Adrenal gland (tissue), 5 donors: ENCODE results near the gene HIPK2.

Experiments
- POLR2A ChIP-seq, 2 donors: fragments of 450-650 bp; IDR thresholded peaks; one replicate each; pipeline ENCODE4 v1.6.1; 2017; ENCODE audit warnings: antibody characterized with exemption in 2 of 2, mild to moderate bottlenecking in 2 of 2, moderate library complexity in 1 of 2
- TF ChIP-seq, protein P1 (sequence below), 6 experiments: fragments of 450-650 bp in 4 of 6; fragments of 200-600 bp in 2 of 6; sonication (generic) in 1 of 6; IDR thresholded peaks; 1 replicate in 5 of 6; 2 replicates in 1 of 6; pipeline versions ENCODE4 v1.5.1 to v1.8.0; 2016 to 2021; ENCODE audit warnings: antibody characterized with exemption in 6 of 6, mild to moderate bottlenecking in 2 of 6, moderate library complexity in 1 of 6
- donor health status: DM: no; HTN: no; CAD: no.

DNA sequence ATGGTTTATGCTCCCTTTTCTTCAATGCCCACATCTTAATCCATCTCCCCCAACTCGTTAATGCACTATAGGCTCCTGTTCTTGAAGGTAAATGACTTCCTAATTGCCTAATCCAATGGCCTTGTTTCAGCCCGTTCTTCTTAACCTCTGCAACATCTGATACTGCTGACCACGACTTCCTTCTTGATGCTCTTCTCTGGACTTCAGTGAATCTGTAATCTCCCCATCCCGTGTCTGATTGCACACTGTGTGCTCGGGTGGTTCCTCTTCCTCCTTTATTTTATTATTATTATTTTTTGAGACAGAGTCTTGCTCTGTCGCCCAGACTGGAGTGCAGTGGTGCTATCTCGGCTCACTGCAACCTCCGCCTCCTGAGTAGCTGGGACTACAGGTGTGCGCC lies 58.9 kb downstream of the HIPK2 start:
- TF ChIP-seq, protein P1, sequence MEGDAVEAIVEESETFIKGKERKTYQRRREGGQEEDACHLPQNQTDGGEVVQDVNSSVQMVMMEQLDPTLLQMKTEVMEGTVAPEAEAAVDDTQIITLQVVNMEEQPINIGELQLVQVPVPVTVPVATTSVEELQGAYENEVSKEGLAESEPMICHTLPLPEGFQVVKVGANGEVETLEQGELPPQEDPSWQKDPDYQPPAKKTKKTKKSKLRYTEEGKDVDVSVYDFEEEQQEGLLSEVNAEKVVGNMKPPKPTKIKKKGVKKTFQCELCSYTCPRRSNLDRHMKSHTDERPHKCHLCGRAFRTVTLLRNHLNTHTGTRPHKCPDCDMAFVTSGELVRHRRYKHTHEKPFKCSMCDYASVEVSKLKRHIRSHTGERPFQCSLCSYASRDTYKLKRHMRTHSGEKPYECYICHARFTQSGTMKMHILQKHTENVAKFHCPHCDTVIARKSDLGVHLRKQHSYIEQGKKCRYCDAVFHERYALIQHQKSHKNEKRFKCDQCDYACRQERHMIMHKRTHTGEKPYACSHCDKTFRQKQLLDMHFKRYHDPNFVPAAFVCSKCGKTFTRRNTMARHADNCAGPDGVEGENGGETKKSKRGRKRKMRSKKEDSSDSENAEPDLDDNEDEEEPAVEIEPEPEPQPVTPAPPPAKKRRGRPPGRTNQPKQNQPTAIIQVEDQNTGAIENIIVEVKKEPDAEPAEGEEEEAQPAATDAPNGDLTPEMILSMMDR (IDR thresholded peaks at IDR 0.05) = no peak
- TF ChIP-seq POLR2A (IDR thresholded peaks at IDR 0.05) = no peak
